Right lobe of liver (tissue), 4 donors: ENCODE results near the gene EIF1AD.

Experiments used
- CTCF ChIP-seq, 4 donors: fragments of 200-600 bp in 3 of 4; fragments of 450-650 bp in 1 of 4; IDR thresholded peaks; one replicate each; pipeline versions ENCODE4 v1.5.1 to v1.8.0; 2016 to 2022; ENCODE audit warnings: antibody characterized with exemption in 4 of 4, mild to moderate bottlenecking in 2 of 4
- POLR2A ChIP-seq: fragments of 450-650 bp; IDR thresholded peaks from one replicate; pipeline ENCODE4 v1.6.1; 2017; ENCODE audit warnings: antibody characterized with exemption, mild to moderate bottlenecking
- donor health status: DM: no; HTN: no; CAD: no.
- donor health status: DM: no; HTN: no; CAD: no.
- donor health status: DM: no; HTN: yes; CAD: no.

GRCh38 chr11:66032957-66033735, 31.2 kb upstream of the EIF1AD start:
- TF ChIP-seq POLR2A (no peak), CTCF (IDR thresholded peaks at IDR 0.05) (no peak)
